A673 (cell line): Measurements from ENCODE around the gene FRMD4A. TPM values are rescaled to one million over a fixed set of nuclear protein-coding genes. Genes with fewer than 3 reads are reported as not detected.

ENCODE experiments used
- BruUV-seq: library from RNA; stranded (reverse); fragments of 400-500 nt; replicated peaks from 2 replicates; lab custom pipeline; 2021; lab: Mats Ljungman, UMichigan
- CTCF ChIA-PET: fragments of 300-600 bp; sonication (Branson Sonifier 250); formaldehyde crosslinking; loops from one replicate; lab custom pipeline; 2022; ENCODE audit warnings: antibody characterized with exemption; lab: Charles Lee
- POLR2A ChIA-PET: fragments of 300-600 bp; sonication (Branson Sonifier 250); formaldehyde crosslinking; loops from one replicate; lab custom pipeline; 2022; ENCODE audit warnings: antibody characterized with exemption; ENCODE audit not compliant: low non-redundant PET; lab: Charles Lee
- DNase-seq: peaks from one replicate; pipeline ENCODE4 v3.0.0-alpha.2; 2015; ENCODE audit warnings: low spot score
- H3K27ac ChIP-seq: fragments of 200-600 bp; sonication (generic); 2 replicates; pipeline ENCODE4 v1.5.1; 2016; ENCODE audit warnings: mixed run types, low read depth, mild to moderate bottlenecking, mixed read lengths, antibody characterized with exemption, low read length; ENCODE audit not compliant: poor library complexity, severe bottlenecking
- H3K27me3 ChIP-seq: fragments of 200-600 bp; sonication (generic); replicated peaks from 2 replicates; pipeline ENCODE4 v1.6.1; 2017; ENCODE audit warnings: mixed run types, low read depth, mild to moderate bottlenecking, mixed read lengths, antibody characterized with exemption, low read length; ENCODE audit not compliant: insufficient read depth, poor library complexity
- H3K36me3 ChIP-seq: fragments of 200-600 bp; sonication (generic); 2 replicates; pipeline ENCODE4 v1.6.1; 2016; ENCODE audit warnings: mixed run types, mild to moderate bottlenecking, mixed read lengths, antibody characterized with exemption, low read length; ENCODE audit not compliant: insufficient read depth, poor library complexity, severe bottlenecking
- H3K4me1 ChIP-seq: fragments of 200-600 bp; sonication (generic); 2 replicates; pipeline ENCODE4 v1.6.1; 2017; ENCODE audit warnings: mixed run types, mild to moderate bottlenecking, mixed read lengths, antibody characterized with exemption, low read length; ENCODE audit not compliant: insufficient read depth, poor library complexity, severe bottlenecking
- H3K4me3 ChIP-seq: fragments of 200-600 bp; sonication (generic); 2 replicates; pipeline ENCODE4 v1.5.1; 2016; ENCODE audit warnings: low read depth, mixed run types, mild to moderate bottlenecking, mixed read lengths, low read length; ENCODE audit not compliant: poor library complexity, severe bottlenecking
- H3K9me3 ChIP-seq: fragments of 200-600 bp; sonication (generic); 2 replicates; pipeline ENCODE4 v1.6.1; 2016; ENCODE audit warnings: mixed run types, low read depth, mild to moderate bottlenecking, mixed read lengths, antibody characterized with exemption, low read length; ENCODE audit not compliant: poor library complexity, severe bottlenecking
- EZH2 ChIP-seq: fragments of 200-600 bp; sonication (generic); IDR thresholded peaks from 2 replicates; pipeline ENCODE4 v1.6.1; 2017; ENCODE audit warnings: borderline replicate concordance, low read depth, mild to moderate bottlenecking, mixed read lengths, antibody characterized with exemption, low read length; ENCODE audit not compliant: poor library complexity, severe bottlenecking
- intact Hi-C: fragments of 100-400 bp; cut with micrococcal nuclease; formaldehyde crosslinking; loops from one replicate; pipeline ENCODE4 v1.10.0; 2022; ENCODE audit not compliant: unreplicated experiment
- total RNA-seq: library from RNA; stranded (reverse); gene quantifications from 2 replicates; pipeline ENCODE4 v1.2.3, GENCODE V29; 2021
- TF ChIP-seq, protein P1 (sequence below): fragments of 300-800, 200-600 bp; sonication (generic); conservative IDR thresholded peaks from 2 replicates; pipeline ENCODE4 v1.5.1; 2017; ENCODE audit warnings: low read depth, mild to moderate bottlenecking, antibody characterized with exemption, low read length, moderate library complexity, mixed read lengths

The FRMD4A gene
- total RNA-seq, 1 experiment from 2014 or later = 26.3 TPM

DNA sequence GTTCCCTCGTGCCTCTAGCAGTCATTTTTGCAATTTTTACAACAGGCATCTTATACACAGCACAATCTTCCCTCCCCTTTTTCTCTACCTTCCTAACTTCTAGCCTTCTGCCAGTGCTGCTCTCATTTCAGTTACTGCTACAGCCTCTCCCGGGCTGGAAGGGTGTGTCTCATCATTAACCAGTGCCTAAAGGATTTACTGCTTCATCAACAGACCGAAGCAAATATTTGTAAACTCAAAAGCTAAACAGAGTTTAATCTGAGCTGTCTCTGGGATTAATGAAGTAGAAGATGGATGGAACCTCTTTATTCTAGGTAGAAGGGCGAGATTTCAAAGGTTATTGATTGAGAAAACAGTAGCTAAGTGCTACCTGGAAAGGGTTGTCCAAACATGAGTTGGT is 649.6 kb downstream of the FRMD4A start:
- TF ChIP-seq EZH2 = no peak
- TF ChIP-seq, protein P1, sequence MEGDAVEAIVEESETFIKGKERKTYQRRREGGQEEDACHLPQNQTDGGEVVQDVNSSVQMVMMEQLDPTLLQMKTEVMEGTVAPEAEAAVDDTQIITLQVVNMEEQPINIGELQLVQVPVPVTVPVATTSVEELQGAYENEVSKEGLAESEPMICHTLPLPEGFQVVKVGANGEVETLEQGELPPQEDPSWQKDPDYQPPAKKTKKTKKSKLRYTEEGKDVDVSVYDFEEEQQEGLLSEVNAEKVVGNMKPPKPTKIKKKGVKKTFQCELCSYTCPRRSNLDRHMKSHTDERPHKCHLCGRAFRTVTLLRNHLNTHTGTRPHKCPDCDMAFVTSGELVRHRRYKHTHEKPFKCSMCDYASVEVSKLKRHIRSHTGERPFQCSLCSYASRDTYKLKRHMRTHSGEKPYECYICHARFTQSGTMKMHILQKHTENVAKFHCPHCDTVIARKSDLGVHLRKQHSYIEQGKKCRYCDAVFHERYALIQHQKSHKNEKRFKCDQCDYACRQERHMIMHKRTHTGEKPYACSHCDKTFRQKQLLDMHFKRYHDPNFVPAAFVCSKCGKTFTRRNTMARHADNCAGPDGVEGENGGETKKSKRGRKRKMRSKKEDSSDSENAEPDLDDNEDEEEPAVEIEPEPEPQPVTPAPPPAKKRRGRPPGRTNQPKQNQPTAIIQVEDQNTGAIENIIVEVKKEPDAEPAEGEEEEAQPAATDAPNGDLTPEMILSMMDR = no peak
- no peak overlapping the region for H3K4me3 ChIP-seq
- intact Hi-C loops = no loop called here
- ChIA-PET CTCF (no interaction called here), POLR2A (no interaction called here)
- H3K27ac ChIP-seq = no peak overlapping the region
- H3K4me1 ChIP-seq = peaks cover 23% of the 10 kb centered on the region
- H3K36me3 ChIP-seq = no peaks in the 10 kb centered on the region
- no peak for DNase-seq
- no peaks in the 10 kb centered on the region for H3K9me3 ChIP-seq
- BruUV-seq = no TSS peak
- H3K27me3 ChIP-seq = no peaks in the 10 kb centered on the region

DNA sequence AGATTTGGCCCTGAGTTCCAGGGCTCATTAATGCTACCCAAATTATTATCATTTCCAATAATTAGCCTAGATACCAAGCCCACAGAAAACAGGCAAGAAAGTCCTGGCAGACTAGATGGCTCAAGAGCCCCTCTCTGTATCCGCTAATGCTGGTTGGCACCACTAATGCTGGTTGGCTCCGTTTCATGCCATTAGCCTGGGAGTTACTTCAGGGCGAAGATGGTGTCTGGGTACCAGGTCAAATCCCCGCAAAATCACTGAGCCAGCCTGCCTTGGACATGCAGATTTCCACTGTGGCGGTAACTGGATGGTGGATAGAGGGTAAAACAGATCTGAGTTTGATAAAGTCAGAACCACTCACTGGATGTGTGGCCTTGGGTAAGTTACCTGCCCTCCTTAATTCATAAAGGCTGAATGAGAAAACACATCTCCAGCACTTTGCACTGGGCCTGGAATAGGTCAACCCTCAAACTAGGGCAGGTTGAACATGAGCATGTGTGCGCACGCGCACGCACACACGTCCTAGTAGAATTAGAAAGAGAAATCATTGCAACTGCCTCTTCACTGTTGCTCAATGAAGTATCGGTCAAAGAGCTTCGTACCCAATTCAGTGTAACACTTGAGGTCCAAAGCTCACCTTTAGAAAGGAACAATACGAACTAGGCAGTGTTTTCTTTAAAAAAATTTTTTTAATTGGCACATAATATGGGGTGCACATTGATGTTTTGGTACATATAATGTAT is 652.5 kb downstream of the FRMD4A start:
- no peaks in the 10 kb centered on the region for H3K36me3 ChIP-seq
- CTCF ChIA-PET = no interaction called here
- no peak overlapping the region for H3K4me3 ChIP-seq
- DNase-seq = no peak
- H3K4me1 ChIP-seq = peaks cover 6% of the 10 kb centered on the region
- POLR2A ChIA-PET = no interaction called here
- no peak for TF ChIP-seq EZH2
- TF ChIP-seq, protein P1 = no peak
- BruUV-seq = no TSS peak
- H3K27me3 ChIP-seq = no peaks in the 10 kb centered on the region
- H3K9me3 ChIP-seq = no peaks in the 10 kb centered on the region
- no peak overlapping the region for H3K27ac ChIP-seq
- intact Hi-C loops = no loop called here

DNA sequence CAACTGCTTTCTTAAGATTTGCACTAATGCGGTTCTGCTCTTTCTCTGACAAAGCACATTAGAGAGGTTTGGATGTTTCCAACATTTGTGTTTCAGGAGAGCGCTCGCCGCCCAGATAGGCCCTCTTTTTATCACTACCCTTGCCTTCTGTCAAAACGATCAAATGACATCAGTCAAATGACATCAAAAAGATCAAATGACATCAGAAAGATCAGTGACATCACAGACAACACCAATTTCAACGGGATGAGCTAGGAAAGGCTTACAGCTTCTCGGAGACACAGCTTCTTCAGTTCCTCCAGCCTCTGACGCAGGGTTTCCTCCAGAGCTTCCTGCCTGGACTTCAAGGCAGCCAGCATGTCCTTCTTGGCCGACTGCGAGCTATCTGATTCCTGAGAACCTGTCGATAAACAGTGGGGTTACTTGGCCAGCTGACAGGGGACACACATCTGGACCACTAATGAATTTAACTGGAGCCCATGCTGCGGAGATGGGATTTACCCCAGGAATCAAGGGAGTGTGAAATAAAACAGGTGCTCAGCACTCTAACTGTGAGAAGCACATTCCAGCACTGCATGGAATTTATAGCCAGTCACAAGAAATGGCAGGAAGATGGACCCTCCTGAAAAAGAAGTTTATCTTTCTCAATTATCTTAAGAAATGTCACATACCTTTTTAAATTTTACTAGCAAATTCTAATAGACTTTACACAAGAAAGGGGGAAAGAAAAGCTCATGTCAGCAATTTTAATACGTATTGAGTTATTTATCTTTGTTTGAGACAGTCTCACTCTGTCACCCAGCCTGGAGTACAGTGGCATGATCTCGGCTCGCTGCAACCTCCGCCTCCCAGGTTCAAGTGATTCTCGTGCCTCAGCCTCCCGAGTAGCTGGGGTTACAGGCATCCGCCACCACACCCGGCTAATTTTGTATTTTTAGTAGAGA is 655.8 kb downstream of the FRMD4A start:
- no peak for DNase-seq
- ChIA-PET CTCF (no interaction called here), POLR2A (no interaction called here)
- TF ChIP-seq, protein P1 = no peak
- no peak for TF ChIP-seq EZH2
- Histone ChIP-seq H3K4me3 (no peak overlapping the region), H3K27ac (no peak overlapping the region), H3K36me3 (no peaks in the 10 kb centered on the region), H3K27me3 (no peaks in the 10 kb centered on the region), H3K9me3 (no peaks in the 10 kb centered on the region), H3K4me1 (peaks cover 23% of the 10 kb centered on the region)
- BruUV-seq = no TSS peak
- intact Hi-C loops = no loop called here
